Endothelial cell of hepatic sinusoid (primary cell): ENCODE results near the gene BEST1.

ENCODE experiments used
- in situ Hi-C: cut with HindIII; loops from 2 replicates; pipeline ENCODE4 v1.10.0; 2017; ENCODE audit warnings: low sequenced_read_pairs

The BEST1 gene

DNA sequence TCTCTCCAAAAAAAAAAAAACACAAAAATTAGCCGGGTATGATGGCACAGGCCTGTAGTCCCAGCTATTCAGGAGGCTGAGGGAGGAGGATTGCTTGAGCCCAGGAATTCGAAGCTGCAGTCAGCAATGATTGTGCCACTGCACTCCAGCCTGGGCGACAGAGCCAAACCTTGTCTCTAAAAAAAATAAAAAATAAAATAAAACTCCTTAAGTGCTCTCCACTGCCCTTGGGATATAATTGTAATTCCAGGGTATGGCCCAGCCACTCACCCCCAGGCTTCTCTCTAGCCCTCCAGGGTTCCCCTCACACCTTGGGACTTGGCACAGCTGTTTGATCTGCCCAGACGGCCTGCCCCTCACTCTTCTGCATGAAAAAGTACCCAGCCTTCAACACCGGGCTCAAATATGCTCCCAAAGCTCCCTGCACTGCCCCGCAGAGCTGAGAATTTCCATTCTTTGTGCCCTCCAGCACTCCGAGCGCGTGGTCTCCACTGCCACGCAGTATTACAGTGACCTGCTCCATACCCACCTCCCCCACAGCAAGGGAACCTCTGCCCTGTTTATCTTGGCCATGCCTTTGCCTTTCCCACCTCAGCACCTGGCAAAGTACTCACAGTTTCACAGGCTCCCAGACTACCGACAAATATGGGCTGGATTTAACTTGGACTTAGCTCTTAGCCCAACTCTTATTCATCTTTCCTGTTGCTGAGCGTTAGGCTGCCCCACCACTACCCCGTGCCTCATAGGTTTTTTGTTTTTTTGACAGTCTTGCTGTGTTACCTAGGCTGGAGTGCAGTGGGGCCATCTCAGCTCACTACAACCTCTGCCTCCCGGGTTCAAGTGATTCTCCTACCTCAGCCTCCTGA is 24.8 kb downstream of the BEST1 start:
- in situ Hi-C loops: loop anchor here (5.0 kb wide), 2 partner anchors 48 to 107 kb away; no protein-coding TSS in a partner anchor

DNA sequence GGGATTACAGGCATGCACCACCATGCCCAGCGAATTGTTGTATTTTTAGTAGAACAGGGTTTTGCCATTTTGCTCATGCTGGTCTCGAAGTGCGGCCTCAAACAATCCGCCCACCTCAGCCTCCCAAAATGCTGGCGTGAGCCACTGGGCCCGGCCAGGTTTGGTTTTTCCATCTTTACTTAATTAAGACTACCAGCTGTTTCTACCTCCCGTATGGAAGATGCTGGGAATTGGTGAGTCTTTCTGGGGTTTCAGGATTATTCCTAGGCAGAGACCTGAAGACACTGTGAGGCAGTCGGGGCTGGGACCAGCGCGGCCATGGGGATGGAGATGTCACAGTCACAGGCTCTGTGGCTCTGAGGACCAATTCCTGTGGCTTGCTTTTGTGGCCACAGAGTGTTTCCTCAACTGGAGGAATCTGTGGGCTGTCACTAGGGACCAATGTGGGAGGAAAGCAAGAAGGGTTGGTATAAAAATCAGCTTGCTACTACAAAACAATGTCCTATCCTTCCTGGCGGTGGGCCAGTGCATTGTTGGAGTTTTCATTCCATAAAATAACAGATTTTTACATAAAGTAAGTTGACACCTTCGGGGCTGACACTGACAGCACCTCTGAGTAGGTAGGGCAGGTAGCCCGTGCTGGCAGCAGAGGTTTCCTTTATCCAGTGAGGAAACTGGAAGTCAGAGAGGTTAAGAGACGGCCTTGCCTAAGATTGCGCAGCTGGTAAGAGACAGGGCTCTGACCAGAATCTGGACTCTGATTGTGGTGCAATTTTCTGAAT is 25.7 kb downstream of the BEST1 start:
- in situ Hi-C loops: loop anchor here (5.0 kb wide), 2 partner anchors 49 to 106 kb away; no protein-coding TSS in a partner anchor

- in situ Hi-C loops: loop anchor here (5.0 kb wide), 2 partner anchors 49 to 106 kb away; no protein-coding TSS in a partner anchor
Measured at GRCh38 chr11:61976420-61976800, 26.3 kb downstream of the BEST1 start.

- in situ Hi-C loops: loop anchor here (5.0 kb wide), 2 partner anchors 50 to 105 kb away; no protein-coding TSS in a partner anchor
Measured at GRCh38 chr11:61976813-61977475, 26.8 kb downstream of the BEST1 start.

DNA sequence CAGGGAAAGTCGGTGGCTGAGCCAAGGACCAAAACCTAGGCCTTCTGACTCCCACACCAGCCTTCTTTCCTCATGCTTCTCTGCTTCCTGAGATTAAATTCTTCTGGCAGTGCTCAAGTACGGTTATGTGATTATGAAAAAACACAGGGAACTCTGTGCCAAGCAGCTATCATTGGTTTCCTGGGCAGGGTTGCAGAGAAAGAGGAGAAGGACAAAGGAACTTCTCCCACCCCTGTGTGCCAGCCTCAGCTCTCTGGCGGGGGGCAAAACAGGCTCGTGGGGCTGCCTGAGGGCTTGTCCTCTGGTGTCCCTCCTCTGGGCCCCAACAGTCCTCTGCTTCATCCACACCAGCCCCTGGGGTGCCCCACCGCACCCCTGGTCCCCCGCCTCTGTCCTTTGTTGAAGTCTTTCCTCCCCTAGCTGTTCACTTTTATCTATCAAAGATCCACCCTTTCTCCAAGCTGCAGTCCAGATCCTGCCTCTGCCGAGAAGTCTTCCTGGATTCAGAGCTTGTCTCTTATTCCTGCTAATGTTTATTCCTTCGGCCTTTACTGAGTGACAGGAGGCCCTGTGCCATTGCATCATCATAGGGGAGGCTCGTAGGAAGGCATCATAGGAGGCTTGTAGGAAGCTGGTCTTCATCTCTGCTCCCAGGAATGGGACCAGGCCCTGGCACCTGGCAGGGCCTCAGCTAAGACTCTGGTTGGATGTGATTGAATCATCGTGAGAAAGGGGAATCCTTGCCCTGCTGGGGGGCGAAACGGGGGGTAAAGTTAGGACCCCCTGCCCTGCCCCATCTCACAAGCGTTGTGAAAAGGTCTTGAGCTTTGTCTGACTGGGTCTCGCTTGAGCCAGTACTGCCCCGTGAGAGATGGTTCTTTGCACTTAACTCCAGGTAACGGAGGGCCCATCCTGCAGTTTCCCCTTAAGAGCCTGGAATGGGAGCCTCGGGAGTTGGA is 28.8 kb downstream of the BEST1 start:
- in situ Hi-C loops: loop anchor here (5.0 kb wide), 2 partner anchors 52 to 103 kb away; no protein-coding TSS in a partner anchor

- in situ Hi-C loops: no loop called here
Measured at GRCh38 chr11:61980783-61981541, 30.8 kb downstream of the BEST1 start.

DNA sequence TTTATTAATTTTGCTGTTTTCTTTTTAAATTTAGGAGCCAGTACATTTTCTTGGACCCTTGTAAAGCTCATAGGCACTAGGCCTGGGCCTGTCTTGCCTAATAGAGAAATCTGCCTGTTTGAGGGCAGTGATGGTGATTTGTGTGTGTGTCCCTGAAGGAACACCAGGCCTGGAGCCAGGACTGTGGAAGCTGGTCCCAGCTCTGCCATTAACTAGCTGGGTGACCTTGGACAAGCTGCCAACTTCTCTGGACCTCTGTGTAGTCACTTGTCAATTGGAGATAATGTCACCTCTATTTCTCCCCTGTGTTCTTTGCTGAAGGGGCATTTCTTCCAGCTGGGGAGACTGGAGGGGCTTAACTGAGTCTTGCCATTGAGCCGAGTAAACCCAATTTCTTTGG is 33.3 kb downstream of the BEST1 start:
- in situ Hi-C loops: no loop called here

GRCh38 chr11:61985869-61986268 is 35.7 kb downstream of the BEST1 start:
- in situ Hi-C loops: no loop called here

DNA sequence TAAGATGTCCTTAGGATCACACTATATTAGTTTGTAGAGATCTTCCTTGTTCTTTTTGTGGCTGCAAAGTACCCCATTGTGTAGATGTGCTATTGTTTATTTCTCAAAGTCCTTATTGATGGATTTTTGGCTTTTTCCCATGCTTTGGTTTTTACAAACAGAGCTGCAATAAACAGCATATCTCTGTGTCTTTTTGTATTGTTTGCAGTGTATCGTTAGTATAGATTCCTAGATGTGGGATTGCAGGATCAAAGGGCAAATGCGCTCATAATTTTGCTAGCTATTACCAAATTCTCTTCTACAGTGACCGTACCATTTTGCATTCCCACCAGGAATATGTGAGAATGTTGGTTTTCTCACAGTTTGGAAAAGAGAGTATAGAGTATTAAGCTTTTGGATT is 44.8 kb downstream of the BEST1 start:
- in situ Hi-C loops: loop anchor here (5.0 kb wide), 1 partner anchor 57 kb away; no protein-coding TSS in a partner anchor

DNA sequence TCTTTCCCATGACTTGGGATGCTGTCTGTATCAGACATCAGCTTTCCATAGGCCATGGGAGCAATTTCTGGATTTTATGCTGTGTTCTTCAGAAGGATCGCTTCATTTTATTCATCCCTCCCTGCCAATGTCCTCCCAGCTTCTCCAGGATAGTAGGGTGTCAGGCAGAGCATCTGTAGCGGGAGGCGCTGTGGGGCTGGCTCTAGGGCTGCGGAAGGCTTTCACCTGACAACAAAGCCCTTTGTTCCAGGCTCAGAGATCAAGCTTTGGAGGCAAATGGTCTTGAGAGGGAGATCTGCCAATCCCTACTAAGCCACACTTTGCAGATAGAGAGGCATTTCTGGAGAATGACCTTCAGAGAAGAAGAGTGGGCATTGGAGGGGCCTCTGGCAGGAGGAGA is 46.8 kb downstream of the BEST1 start:
- in situ Hi-C loops: loop anchor here (5.0 kb wide), 1 partner anchor 55 kb away; no protein-coding TSS in a partner anchor

DNA sequence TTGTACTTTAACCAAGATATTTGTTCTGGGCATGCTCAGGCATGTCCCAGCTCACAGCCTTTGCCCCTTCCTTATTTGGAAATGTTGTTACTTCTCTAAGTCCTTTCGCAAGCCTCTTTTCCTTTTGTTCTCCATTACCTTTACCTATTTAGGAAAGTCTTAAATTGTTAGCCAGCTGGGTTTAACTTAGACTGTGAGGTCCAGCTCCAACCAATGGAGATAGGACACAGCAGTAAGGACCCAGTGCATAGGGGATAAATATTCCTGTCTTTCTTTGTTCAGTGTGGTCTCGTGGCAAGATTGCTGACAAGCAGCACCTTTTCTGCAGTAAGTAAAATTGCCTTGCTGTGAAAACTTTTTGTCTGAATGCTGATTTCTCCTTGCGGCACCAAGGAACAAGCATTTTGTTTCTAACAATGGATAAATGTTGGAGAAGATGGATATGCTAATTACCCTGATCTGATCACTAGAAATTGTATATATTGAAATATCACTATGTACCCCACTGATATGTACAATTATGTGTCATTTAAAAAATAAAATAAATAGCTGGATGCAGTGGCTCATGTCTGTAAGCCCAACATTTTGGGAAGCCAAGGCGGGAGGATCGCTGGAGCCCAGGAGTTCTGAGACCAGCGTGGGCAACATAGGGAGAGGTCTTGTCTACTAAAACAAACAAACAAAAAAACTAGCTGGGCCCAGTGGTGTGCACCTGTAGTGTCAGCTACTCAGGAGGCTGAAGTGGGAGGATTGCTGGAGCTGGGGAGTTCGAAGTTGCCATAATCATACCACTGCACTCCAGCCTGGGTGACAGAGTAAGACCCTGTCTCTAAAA is 49.2 kb downstream of the BEST1 start:
- in situ Hi-C loops: loop anchor here (5.0 kb wide), 1 partner anchor 53 kb away; no protein-coding TSS in a partner anchor

DNA sequence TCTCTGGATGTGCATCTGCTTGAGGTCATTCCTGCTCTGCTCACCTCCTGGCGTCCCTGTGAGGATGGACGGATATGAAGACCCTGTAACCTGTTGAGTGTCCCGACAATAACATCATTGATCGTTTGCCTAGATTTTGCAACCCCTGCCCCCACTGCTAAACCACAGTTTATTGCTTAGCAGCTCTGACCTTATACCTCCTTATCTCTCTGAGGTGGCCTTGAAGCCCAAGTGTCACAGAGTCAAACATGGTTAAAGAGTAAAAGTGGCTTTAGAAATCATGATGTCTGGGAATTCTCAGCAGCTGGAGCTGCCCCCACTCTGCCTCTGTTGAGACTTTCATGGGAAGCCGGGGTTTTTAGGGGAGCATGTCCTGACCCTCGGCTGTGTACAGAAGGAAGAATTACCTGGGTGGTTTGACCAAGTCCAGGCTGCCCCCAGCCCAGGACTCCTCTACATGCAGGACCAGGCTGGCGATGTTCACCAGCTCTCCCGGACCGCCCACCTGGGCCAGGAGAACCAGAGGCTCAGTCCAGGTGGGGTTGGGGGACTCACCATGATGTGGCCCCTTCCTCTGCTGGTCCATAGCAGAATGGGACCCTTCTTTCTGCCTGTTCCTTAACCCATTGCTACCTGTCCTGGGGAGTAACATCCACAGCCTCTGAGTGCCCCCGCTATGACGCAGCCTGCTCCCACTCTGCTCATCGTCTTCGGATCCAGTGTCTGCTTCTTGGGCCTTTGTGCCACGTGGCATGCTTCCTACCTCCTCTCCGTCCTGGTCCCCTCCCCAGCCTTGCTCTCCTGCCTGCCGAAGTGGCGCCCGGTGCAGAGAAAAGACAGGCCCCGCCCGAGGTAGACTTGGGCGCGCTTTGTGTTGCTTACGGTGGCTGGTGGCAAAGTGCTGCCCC is 50.6 kb downstream of the BEST1 start:
- in situ Hi-C loops: loop anchor here (5.0 kb wide), 1 partner anchor 98 kb away; no protein-coding TSS in a partner anchor

DNA sequence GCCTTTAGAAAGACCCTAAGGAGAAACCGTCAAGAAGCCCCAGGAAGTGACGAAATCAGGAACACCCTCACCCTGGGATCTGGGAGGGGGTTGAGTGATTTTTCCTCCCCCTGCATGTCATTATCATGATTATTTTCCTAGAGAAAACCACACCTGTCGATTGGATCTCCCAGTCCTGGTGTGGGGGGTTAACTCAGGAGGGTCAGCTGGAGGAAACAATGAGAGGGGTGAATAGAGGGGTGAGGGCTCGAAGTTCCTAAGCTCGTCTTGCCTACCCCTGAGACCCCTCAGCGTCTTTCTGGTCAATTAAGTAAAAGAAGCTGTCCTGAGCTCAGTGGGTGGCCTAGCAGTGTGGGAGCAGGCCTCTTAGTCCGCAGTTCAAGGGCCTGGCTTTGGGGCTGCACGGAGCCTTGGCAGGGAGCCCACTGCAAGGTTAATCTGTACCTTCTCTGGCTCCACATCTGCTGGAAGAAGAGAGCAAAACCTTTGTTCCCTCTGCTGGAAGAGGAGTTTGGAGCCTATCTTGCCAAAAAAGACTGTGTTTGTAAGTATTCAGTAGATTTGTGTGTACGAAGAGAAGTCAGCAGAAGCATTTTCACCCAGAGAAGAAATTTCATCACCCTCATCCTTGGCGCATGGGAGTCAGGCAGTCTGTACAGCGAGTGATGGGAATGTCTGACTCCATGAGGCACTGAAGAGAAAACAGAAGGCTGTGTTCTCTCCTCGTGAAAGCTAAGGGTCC is 51.5 kb downstream of the BEST1 start:
- in situ Hi-C loops: loop anchor here (5.0 kb wide), 1 partner anchor 99 kb away; no protein-coding TSS in a partner anchor

GRCh38 chr11:62002283-62002682 is 52.1 kb downstream of the BEST1 start:
- in situ Hi-C loops: loop anchor here (5.0 kb wide), 1 partner anchor 100 kb away; no protein-coding TSS in a partner anchor

- in situ Hi-C loops: loop anchor here (5.0 kb wide), 1 partner anchor 102 kb away; no protein-coding TSS in a partner anchor
Measured at GRCh38 chr11:62004473-62004872, 54.3 kb downstream of the BEST1 start.

- in situ Hi-C loops: no loop called here
Measured at GRCh38 chr11:62008193-62008592, 58.0 kb downstream of the BEST1 start.
